Astrocyte of the cerebellum (primary cell): Measurements from ENCODE around the gene COX6B2.

Experiments
- DNase-seq: peaks from one replicate; pipeline ENCODE4 v3.0.0-alpha.2; 2011; ENCODE audit warnings: low read depth
- H3K4me3 ChIP-seq: 2 replicates; pipeline ENCODE4 v1.5.1; 2011; ENCODE audit warnings: mild to moderate bottlenecking, low read depth, low read length, moderate library complexity
- CTCF ChIP-seq: IDR thresholded peaks from 2 replicates; pipeline ENCODE4 v1.5.1; 2012; ENCODE audit warnings: low read length, low read depth, moderate library complexity, mild to moderate bottlenecking; ENCODE audit errors: missing control alignments
- in situ Hi-C: cut with HindIII; loops from 2 replicates; pipeline ENCODE4 v1.10.0; 2017; ENCODE audit warnings: low sequenced_read_pairs

COX6B2 gene

DNA sequence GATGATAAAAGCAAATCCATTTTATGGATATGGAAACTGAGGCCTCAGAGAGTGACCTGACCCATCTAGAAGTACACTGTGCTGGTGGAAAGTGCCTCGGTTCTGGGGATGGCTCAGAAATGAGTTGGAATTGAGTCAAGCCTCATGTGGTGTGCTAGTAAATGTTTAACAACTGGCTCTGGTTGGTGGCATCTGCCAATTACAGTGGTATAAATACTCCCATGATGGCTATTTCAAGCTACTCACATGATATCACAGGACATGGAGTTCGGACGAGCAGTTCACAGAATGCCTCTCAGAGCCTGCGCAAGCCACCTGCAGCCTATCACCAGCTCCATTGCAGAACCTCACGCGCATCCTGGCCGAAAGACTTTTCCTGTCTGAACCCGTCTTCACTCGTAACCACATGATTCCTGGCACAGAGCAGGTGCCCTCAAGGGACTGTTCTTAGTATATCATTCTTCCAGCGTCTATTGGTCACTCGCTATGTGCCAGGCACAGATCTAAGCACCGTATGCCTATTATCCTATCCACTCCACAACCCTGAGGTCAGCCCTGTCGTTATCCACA, 38.5 kb downstream of the COX6B2 start:
- in situ Hi-C loops, result no loop called here
- H3K4me3 ChIP-seq, result no peak overlapping the region
- DNase-seq, result no peak
- TF ChIP-seq CTCF, result no peak

- in situ Hi-C loops, result no loop called here
- TF ChIP-seq CTCF, result no peak
- H3K4me3 ChIP-seq, result no peak overlapping the region
- DNase-seq, result no peak
These were observed 40.1 kb downstream of the COX6B2 start for GRCh38 chr19:55314396-55314795.

GRCh38 chr19:55312621-55313512, 41.7 kb downstream of the COX6B2 start:
- in situ Hi-C loops, result no loop called here
- H3K4me3 ChIP-seq, result no peak overlapping the region

GRCh38 chr19:55311797-55312196, 42.7 kb downstream of the COX6B2 start:
- DNase-seq, result no peak
- no peak for TF ChIP-seq CTCF
- no peak overlapping the region for H3K4me3 ChIP-seq
- in situ Hi-C loops, result no loop called here

More at GRCh38 chr19:55312621-55313512, 41.7 kb downstream of the COX6B2 start:
- TF ChIP-seq CTCF, result no peak
- DNase-seq, result no peak

- in situ Hi-C loops, result no loop called here
These were observed 43.1 kb downstream of the COX6B2 start for GRCh38 chr19:55311397-55311796.

GRCh38 chr19:55310498-55310897, 44.0 kb downstream of the COX6B2 start:
- in situ Hi-C loops, result no loop called here
- H3K4me3 ChIP-seq, result no peak overlapping the region
- TF ChIP-seq CTCF, result no peak
- no peak for DNase-seq

More at GRCh38 chr19:55311397-55311796, 43.1 kb downstream of the COX6B2 start:
- TF ChIP-seq CTCF, result no peak
- H3K4me3 ChIP-seq, result no peak overlapping the region
- DNase-seq, result no peak
